CD4-positive, alpha-beta memory T cell (primary cell): ENCODE data around the gene RNF169. TPM values are rescaled to one million over a fixed set of nuclear protein-coding genes. Genes with fewer than 3 reads are reported as not detected.
A peak's percentile ranks its signal among the peaks of the same experiment; 100 is the strongest.

ENCODE experiments used
- CTCF ChIA-PET: fragments of 350-600 bp; sonication (Branson Sonifier 250); formaldehyde crosslinking; loops from one replicate; lab custom pipeline; 2021; ENCODE audit warnings: inconsistent platforms; ENCODE audit not compliant: partially characterized antibody; lab: Charles Lee
- POLR2A ChIA-PET: fragments of 350-600 bp; sonication (Branson Sonifier 250); formaldehyde crosslinking; loops from one replicate; lab custom pipeline; 2021; ENCODE audit not compliant: partially characterized antibody; lab: Charles Lee
- DNase-seq, 5 donors: peaks; one replicate each; pipeline versions ENCODE4 v3.0.0 to v3.0.0-alpha.2; 2020 to 2022; ENCODE audit warnings: mixed read lengths in 1 of 5
- H3K27ac ChIP-seq: one replicate; pipeline ENCODE4 v1.7.0; 2013; ENCODE audit warnings: low read depth, low read length
- H3K27me3 ChIP-seq: 2 replicates; pipeline ENCODE4 v1.7.0; 2013; ENCODE audit warnings: mild to moderate bottlenecking, low read length, moderate library complexity; ENCODE audit not compliant: insufficient read depth
- H3K36me3 ChIP-seq: 2 replicates; pipeline ENCODE4 v1.7.0; 2013; ENCODE audit warnings: mild to moderate bottlenecking, low read length, moderate library complexity; ENCODE audit not compliant: insufficient read depth
- H3K4me1 ChIP-seq: 2 replicates; pipeline ENCODE4 v1.7.0; 2013; ENCODE audit warnings: mild to moderate bottlenecking, low read length, moderate library complexity; ENCODE audit not compliant: insufficient read depth
- H3K4me3 ChIP-seq, 2 donors: one replicate each; pipeline ENCODE4 v1.7.0; 2013; ENCODE audit warnings: low read length in 2 of 2, mild to moderate bottlenecking in 1 of 2
- H3K9me3 ChIP-seq, 2 donors: one replicate each; pipeline ENCODE4 v1.7.0; 2013; ENCODE audit warnings: low read length in 2 of 2, control low read depth in 1 of 2; ENCODE audit not compliant: control insufficient read depth in 1 of 2
- H3K27ac Mint-ChIP-seq, 7 donors: one replicate each; pipeline ENCODE4 v1.8.0; 2020 to 2021; ENCODE audit warnings: mixed read lengths in 7 of 7, mild to moderate bottlenecking in 6 of 7, inconsistent platforms in 3 of 7, moderate library complexity in 3 of 7
- H3K27me3 Mint-ChIP-seq, 2 donors: one replicate each; pipeline ENCODE4 v1.8.0; 2020 to 2021; ENCODE audit warnings: mixed read lengths in 2 of 2
- H3K36me3 Mint-ChIP-seq, 2 donors: one replicate each; pipeline ENCODE4 v1.8.0; 2020 to 2021; ENCODE audit warnings: mixed read lengths in 2 of 2, inconsistent platforms in 1 of 2, mild to moderate bottlenecking in 1 of 2
- H3K4me1 Mint-ChIP-seq, 4 donors: one replicate each; pipeline ENCODE4 v1.8.0; 2020 to 2021; ENCODE audit warnings: mixed read lengths in 4 of 4, mild to moderate bottlenecking in 1 of 4
- H3K4me3 Mint-ChIP-seq, 8 donors: one replicate each; pipeline ENCODE4 v1.8.0; 2020 to 2021; ENCODE audit warnings: mixed read lengths in 8 of 8, mild to moderate bottlenecking in 7 of 8, moderate library complexity in 6 of 8, inconsistent platforms in 3 of 8
- H3K9me3 Mint-ChIP-seq, 8 donors: one replicate each; pipeline ENCODE4 v1.8.0; 2020 to 2021; ENCODE audit warnings: mixed read lengths in 8 of 8, mild to moderate bottlenecking in 5 of 8, inconsistent platforms in 3 of 8, moderate library complexity in 1 of 8
- intact Hi-C: fragments of 100-400 bp; cut with micrococcal nuclease; formaldehyde crosslinking; loops from one replicate; pipeline ENCODE4 v1.15.1; 2023
- polyA plus RNA-seq, 2 donors: library from polyadenylated mRNA; unstranded; fragments of 300-500 nt; fragmentation: Illumina TruSeq; gene quantifications; one replicate each; pipeline ENCODE4 v1.2.3, GENCODE V29; 2021
- total RNA-seq, 2 experiments: library from RNA; stranded (reverse); gene quantifications; one replicate each; pipeline ENCODE4 v1.2.3, GENCODE V29; 2021

RNF169 gene
- total and polyA plus RNA-seq, 4 experiments from 2014 or later, result 0.13 to 25.0 (median 13.2) TPM

GRCh38 chr11:74719011-74719410, 29.6 kb upstream of the RNF169 start:
- CTCF ChIA-PET, result no interaction called here
- Histone ChIP-seq H3K4me1 (no peaks in the 10 kb centered on the region), H3K9me3 (no peaks in the 10 kb centered on the region), H3K27me3 (no peaks in the 10 kb centered on the region), H3K27ac (no peak overlapping the region), H3K4me3 (no peak overlapping the region), H3K36me3 (no peaks in the 10 kb centered on the region)
- intact Hi-C loops, result no loop called here
- DNase-seq, result no peak
- POLR2A ChIA-PET, result no interaction called here
- H3K4me3 Mint-ChIP-seq, result no peak overlapping the region
- no peaks in the 10 kb centered on the region for H3K36me3 Mint-ChIP-seq
- H3K27ac Mint-ChIP-seq, result no peak overlapping the region
- no peaks in the 10 kb centered on the region for H3K4me1 Mint-ChIP-seq
- H3K9me3 Mint-ChIP-seq, result no peaks in the 10 kb centered on the region
- H3K27me3 Mint-ChIP-seq, result peaks cover 0 to 4% of the 10 kb centered on the region in 2 donors

GRCh38 chr11:74720596-74721478, 27.8 kb upstream of the RNF169 start:
- Mint-ChIP-seq H3K4me1 (peaks cover 0 to under 1% (median 0%) of the 10 kb centered on the region in 4 donors), H3K27ac (no peak overlapping the region), H3K9me3 (no peaks in the 10 kb centered on the region), H3K4me3 (no peak overlapping the region), H3K36me3 (no peaks in the 10 kb centered on the region), H3K27me3 (peaks cover 2 to 4% of the 10 kb centered on the region in 2 donors)
- Histone ChIP-seq H3K9me3 (no peaks in the 10 kb centered on the region), H3K36me3 (no peaks in the 10 kb centered on the region), H3K4me3 (no peak overlapping the region), H3K27ac (no peak overlapping the region), H3K27me3 (no peaks in the 10 kb centered on the region), H3K4me1 (no peaks in the 10 kb centered on the region)
- CTCF ChIA-PET, result interaction anchor here (1.2 to 1.5 kb wide), 3 partner anchors 10 to 19 kb away, joined by 3 to 4 read pairs (median 4); no protein-coding TSS in a partner anchor
- intact Hi-C loops, result no loop called here
- DNase-seq, result no peak
- POLR2A ChIA-PET, result no interaction called here

DNA sequence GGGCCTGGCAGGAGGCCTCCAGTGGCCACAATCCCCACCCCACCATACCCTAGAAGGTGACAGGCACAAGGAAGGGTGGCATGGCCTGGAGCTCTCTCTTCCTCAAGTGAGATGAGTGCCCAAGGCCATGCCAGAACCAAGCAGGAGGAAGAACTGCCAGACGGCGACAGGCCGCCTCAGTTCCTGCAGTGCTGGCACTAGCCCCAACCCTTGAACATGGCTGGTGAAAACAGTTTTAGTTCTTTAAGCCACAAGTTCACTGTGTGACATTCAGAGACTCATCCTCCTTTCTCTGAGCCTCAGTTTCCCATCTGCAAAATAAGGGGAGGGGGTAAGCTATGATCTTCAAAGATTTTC, 27.2 kb upstream of the RNF169 start:
- Mint-ChIP-seq H3K9me3 (no peaks in the 10 kb centered on the region), H3K27ac (no peak overlapping the region), H3K4me1 (peaks cover 0 to 7% (median 2%) of the 10 kb centered on the region in 4 donors), H3K36me3 (no peaks in the 10 kb centered on the region), H3K27me3 (peaks cover 3 to 4% of the 10 kb centered on the region in 2 donors), H3K4me3 (no peak overlapping the region)
- intact Hi-C loops, result no loop called here
- peaks cover 4% of the 10 kb centered on the region for H3K4me1 ChIP-seq
- no peak overlapping the region for H3K27ac ChIP-seq
- H3K9me3 ChIP-seq, result no peaks in the 10 kb centered on the region
- H3K36me3 ChIP-seq, result no peaks in the 10 kb centered on the region
- ChIA-PET CTCF (no interaction called here), POLR2A (no interaction called here)
- no peaks in the 10 kb centered on the region for H3K27me3 ChIP-seq
- H3K4me3 ChIP-seq, result no peak overlapping the region
- no peak for DNase-seq

DNA sequence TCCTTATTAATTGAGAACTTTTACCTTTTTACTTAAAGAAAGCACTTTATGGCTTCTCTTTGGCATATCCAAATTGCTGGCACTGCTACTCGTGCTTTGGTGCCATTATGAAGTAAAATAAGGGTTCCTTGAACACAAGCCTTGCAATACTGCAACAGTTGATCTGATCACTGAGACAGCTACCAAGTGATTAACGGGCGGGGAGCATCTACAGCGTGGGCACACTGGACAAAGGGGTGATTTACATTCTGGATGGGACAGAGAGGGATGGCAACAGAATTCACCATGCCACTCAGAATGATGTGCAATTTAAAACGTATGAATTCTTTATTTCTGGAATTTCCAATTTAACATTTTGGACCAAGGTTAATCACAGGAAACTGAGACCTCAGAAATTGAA, 25.1 kb upstream of the RNF169 start:
- Mint-ChIP-seq H3K4me1 (peaks cover 0 to 8% (median 3%) of the 10 kb centered on the region in 4 donors), H3K4me3 (no peak overlapping the region), H3K27ac (no peak overlapping the region), H3K27me3 (peaks cover 4% of the 10 kb centered on the region in 2 donors), H3K36me3 (no peaks in the 10 kb centered on the region), H3K9me3 (no peaks in the 10 kb centered on the region)
- intact Hi-C loops, result no loop called here
- no peak for DNase-seq
- POLR2A ChIA-PET, result no interaction called here
- Histone ChIP-seq H3K27me3 (no peaks in the 10 kb centered on the region), H3K36me3 (no peaks in the 10 kb centered on the region), H3K9me3 (no peaks in the 10 kb centered on the region), H3K27ac (no peak overlapping the region), H3K4me1 (peaks cover 7% of the 10 kb centered on the region), H3K4me3 (no peak overlapping the region)
- CTCF ChIA-PET, result interaction anchor here (6.3 to 6.7 kb wide), 2 partner anchors 16 to 21 kb away, joined by 59 to 66 read pairs; no protein-coding TSS in a partner anchor

GRCh38 chr11:74725701-74726100, 22.9 kb upstream of the RNF169 start:
- no peaks in the 10 kb centered on the region for H3K9me3 ChIP-seq
- ChIA-PET CTCF (interaction anchor here (0.8 to 6.7 kb wide), 8 partner anchors 11 to 273 kb away, joined by 3 to 66 read pairs (median 4); partner anchors contain the start of gene RNF169), POLR2A (no interaction called here)
- H3K36me3 ChIP-seq, result no peaks in the 10 kb centered on the region
- DNase-seq, result no peak
- Mint-ChIP-seq H3K36me3 (no peaks in the 10 kb centered on the region), H3K4me1 (peaks cover under 1 to 11% (median 6%) of the 10 kb centered on the region in 4 donors), H3K27ac (no peak overlapping the region), H3K27me3 (peaks cover 12 to 21% of the 10 kb centered on the region in 2 donors), H3K4me3 (no peak overlapping the region), H3K9me3 (no peaks in the 10 kb centered on the region)
- peaks cover 7% of the 10 kb centered on the region for H3K4me1 ChIP-seq
- no peaks in the 10 kb centered on the region for H3K27me3 ChIP-seq
- H3K27ac ChIP-seq, result no peak overlapping the region
- intact Hi-C loops, result loop anchor here (5.0 kb wide), 1 partner anchor 273 kb away; no protein-coding TSS in a partner anchor
- no peak overlapping the region for H3K4me3 ChIP-seq

GRCh38 chr11:74726547-74727182, 22.0 kb upstream of the RNF169 start:
- Mint-ChIP-seq H3K4me1 (peaks cover 3 to 12% (median 8%) of the 10 kb centered on the region in 4 donors), H3K27ac (no peak overlapping the region), H3K9me3 (no peaks in the 10 kb centered on the region), H3K36me3 (no peaks in the 10 kb centered on the region), H3K27me3 (peaks cover 14 to 23% of the 10 kb centered on the region in 2 donors), H3K4me3 (no peak overlapping the region)
- Histone ChIP-seq H3K9me3 (no peaks in the 10 kb centered on the region), H3K27ac (no peak overlapping the region), H3K27me3 (no peaks in the 10 kb centered on the region), H3K36me3 (no peaks in the 10 kb centered on the region), H3K4me3 (no peak overlapping the region), H3K4me1 (peaks cover 7% of the 10 kb centered on the region)
- peak; percentile 37 to 54 (median 52) for DNase-seq
- ChIA-PET CTCF (interaction anchor here (0.7 to 6.7 kb wide), 12 partner anchors 9 to 274 kb away, joined by 3 to 66 read pairs (median 4); partner anchors contain the start of gene RNF169), POLR2A (no interaction called here)
- intact Hi-C loops, result loop anchor here (5.0 kb wide), 1 partner anchor 274 kb away; no protein-coding TSS in a partner anchor

DNA sequence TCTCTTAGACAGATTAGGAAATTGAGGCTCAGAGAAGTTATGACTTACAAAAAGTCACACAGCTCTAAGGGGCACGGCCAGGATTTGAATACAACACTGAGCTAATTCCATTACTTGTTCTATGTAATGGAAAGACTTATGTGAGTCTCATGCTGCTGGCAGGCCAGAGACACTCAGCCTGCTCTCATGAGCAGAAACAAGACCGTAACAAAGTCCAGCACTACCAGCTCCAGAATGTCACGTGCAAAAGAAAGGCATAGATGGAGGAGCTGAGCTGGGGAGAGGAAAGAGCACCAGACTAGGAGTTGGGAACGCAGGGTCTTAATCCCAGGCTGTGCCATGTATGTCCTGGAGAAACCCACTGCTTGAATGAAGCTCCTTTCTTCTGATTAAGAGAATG, 19.3 kb upstream of the RNF169 start:
- H3K27me3 ChIP-seq, result peaks cover 10% of the 10 kb centered on the region
- H3K27ac ChIP-seq, result no peak overlapping the region
- no peaks in the 10 kb centered on the region for H3K9me3 ChIP-seq
- no peak overlapping the region for H3K4me3 ChIP-seq
- peaks cover 29 to 43% of the 10 kb centered on the region in 2 donors for H3K27me3 Mint-ChIP-seq
- peaks cover 7% of the 10 kb centered on the region for H3K4me1 ChIP-seq
- ChIA-PET CTCF (interaction anchor here (0.6 to 6.7 kb wide), 4 partner anchors 10 to 994 kb away, joined by 3 to 66 read pairs (median 32); no protein-coding TSS in a partner anchor), POLR2A (no interaction called here)
- H3K4me3 Mint-ChIP-seq, result no peak overlapping the region
- no peak overlapping the region for H3K27ac Mint-ChIP-seq
- DNase-seq, result no peak
- H3K4me1 Mint-ChIP-seq, result peaks cover 7 to 23% (median 13%) of the 10 kb centered on the region in 4 donors
- no peaks in the 10 kb centered on the region for H3K9me3 Mint-ChIP-seq
- no peaks in the 10 kb centered on the region for H3K36me3 ChIP-seq
- no peaks in the 10 kb centered on the region for H3K36me3 Mint-ChIP-seq
- intact Hi-C loops, result loop anchor here (5.0 kb wide), 1 partner anchor 277 kb away; no protein-coding TSS in a partner anchor
